ENCODE data around the gene STPG4.
"Not testable (repeated sequence)": the region's sequence is repeated elsewhere in the genome, so short reads cannot be mapped to it uniquely, and the experiment has no call there.

DNA sequence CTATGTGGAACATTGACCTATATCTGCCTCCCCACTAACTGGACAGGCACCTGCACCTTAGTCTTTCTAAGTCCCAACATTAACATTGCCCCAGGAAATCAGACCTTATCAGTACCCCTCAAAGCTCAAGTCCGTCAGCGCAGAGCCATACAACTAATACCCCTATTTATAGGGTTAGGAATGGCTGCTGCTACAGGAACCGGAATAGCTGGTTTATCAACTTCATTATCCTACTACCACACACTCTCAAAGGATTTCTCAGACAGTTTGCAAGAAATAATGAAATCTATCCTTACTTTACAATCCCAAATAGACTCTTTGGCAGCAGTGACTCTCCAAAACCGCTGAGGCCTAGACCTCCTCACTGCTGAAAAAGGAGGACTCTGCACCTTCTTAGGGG is 48.9 kb downstream of the STPG4 start:
- TF ChIP-seq CTCF (IDR thresholded peaks at IDR 0.05; ENCODE audit: low read length); EZH2 (optimal IDR thresholded peaks at IDR 0.05; ENCODE audit: low read depth, low read length); EZH2phosphoT487 (IDR thresholded peaks at IDR 0.05; ENCODE audit: low read length): not testable (repeated sequence)

Data from MM.1S (cell line).